ENCODE data around the gene SLC20A1.

Gene SLC20A1

DNA sequence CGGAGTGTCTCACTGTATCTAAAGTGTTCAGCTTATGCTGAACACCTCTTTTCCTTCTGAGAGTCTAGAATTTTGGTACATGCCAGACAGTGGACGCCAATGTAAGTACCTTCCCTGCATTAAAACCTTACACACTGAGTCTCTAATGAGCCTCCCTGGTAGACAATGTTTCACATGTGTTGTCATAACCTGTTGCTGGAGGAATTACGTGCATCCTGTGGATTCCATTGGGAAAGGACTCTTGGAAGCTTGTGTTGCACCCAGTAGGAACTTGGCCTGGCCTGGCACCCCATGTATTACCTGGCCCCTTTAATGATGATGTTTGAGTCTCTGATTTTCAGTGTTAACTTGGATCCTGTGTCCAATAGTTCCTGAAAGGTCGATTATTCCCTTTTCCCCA lies 40.8 kb upstream of the SLC20A1 start:
- Histone ChIP-seq H3K27ac (ENCODE audit: low read depth, low read length) (no peak overlapping the region), H3K27me3 (ENCODE audit: control insufficient read depth, low read length) (no peaks in the 10 kb centered on the region), H3K4me3 (ENCODE audit: low read length) (no peak overlapping the region), H3K4me1 (ENCODE audit: control insufficient read depth, low read length) (peaks cover 3% of the 10 kb centered on the region; the same call in 1 of the 2 replicates), H3K9me3 (ENCODE audit: control insufficient read depth, insufficient read depth, low read length) (no peaks in the 10 kb centered on the region), H3K79me2 (ENCODE audit: control insufficient read depth, low read length) (no peaks in the 10 kb centered on the region), H3K9me2 (replicated peaks; ENCODE audit: control insufficient read depth, low read length) (no peaks in the 10 kb centered on the region), H3F3A (ENCODE audit: control insufficient read depth, insufficient read depth) (no peaks in the 10 kb centered on the region), H4K20me1 (ENCODE audit: control insufficient read depth, insufficient read depth, low read depth, low read length) (no peaks in the 10 kb centered on the region), H3K4me2 (ENCODE audit: low read length) (no peak overlapping the region), H3K36me3 (ENCODE audit: control insufficient read depth, low read length) (no peaks in the 10 kb centered on the region)
- TF ChIP-seq, protein P1, sequence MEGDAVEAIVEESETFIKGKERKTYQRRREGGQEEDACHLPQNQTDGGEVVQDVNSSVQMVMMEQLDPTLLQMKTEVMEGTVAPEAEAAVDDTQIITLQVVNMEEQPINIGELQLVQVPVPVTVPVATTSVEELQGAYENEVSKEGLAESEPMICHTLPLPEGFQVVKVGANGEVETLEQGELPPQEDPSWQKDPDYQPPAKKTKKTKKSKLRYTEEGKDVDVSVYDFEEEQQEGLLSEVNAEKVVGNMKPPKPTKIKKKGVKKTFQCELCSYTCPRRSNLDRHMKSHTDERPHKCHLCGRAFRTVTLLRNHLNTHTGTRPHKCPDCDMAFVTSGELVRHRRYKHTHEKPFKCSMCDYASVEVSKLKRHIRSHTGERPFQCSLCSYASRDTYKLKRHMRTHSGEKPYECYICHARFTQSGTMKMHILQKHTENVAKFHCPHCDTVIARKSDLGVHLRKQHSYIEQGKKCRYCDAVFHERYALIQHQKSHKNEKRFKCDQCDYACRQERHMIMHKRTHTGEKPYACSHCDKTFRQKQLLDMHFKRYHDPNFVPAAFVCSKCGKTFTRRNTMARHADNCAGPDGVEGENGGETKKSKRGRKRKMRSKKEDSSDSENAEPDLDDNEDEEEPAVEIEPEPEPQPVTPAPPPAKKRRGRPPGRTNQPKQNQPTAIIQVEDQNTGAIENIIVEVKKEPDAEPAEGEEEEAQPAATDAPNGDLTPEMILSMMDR (IDR thresholded peaks at IDR 0.05; ENCODE audit: low read depth, low read length, poor library complexity, severe bottlenecking): no peak
- TF ChIP-seq EZH2phosphoT487 (IDR thresholded peaks at IDR 0.05; ENCODE audit: borderline replicate concordance, low read length): no peak

GRCh38 chr2:112605926-112606325 lies 39.8 kb upstream of the SLC20A1 start:
- Histone ChIP-seq H3K4me1 (ENCODE audit: control insufficient read depth, low read length) (no peaks in the 10 kb centered on the region), H3K79me2 (ENCODE audit: control insufficient read depth, low read length) (no peaks in the 10 kb centered on the region), H3K4me3 (ENCODE audit: low read length) (no peak overlapping the region), H3K27ac (ENCODE audit: low read depth, low read length) (no peak overlapping the region), H3K9me3 (ENCODE audit: control insufficient read depth, insufficient read depth, low read length) (no peaks in the 10 kb centered on the region), H4K20me1 (ENCODE audit: control insufficient read depth, insufficient read depth, low read depth, low read length) (no peaks in the 10 kb centered on the region), H3K9me2 (replicated peaks; ENCODE audit: control insufficient read depth, low read length) (no peaks in the 10 kb centered on the region), H3K4me2 (ENCODE audit: low read length) (no peak overlapping the region), H3K27me3 (ENCODE audit: control insufficient read depth, low read length) (no peaks in the 10 kb centered on the region), H3F3A (ENCODE audit: control insufficient read depth, insufficient read depth) (no peaks in the 10 kb centered on the region), H3K36me3 (ENCODE audit: control insufficient read depth, low read length) (no peaks in the 10 kb centered on the region)
- TF ChIP-seq, protein P1 (IDR thresholded peaks at IDR 0.05; ENCODE audit: low read depth, low read length, poor library complexity, severe bottlenecking): no peak
- no peak for TF ChIP-seq EZH2phosphoT487 (IDR thresholded peaks at IDR 0.05; ENCODE audit: borderline replicate concordance, low read length)

GRCh38 chr2:112606547-112606946 lies 39.2 kb upstream of the SLC20A1 start:
- no peak overlapping the region for H3K4me3 ChIP-seq (ENCODE audit: low read length)
- H3K79me2 ChIP-seq (ENCODE audit: control insufficient read depth, low read length): no peaks in the 10 kb centered on the region
- no peaks in the 10 kb centered on the region for H3K9me2 ChIP-seq (replicated peaks; ENCODE audit: control insufficient read depth, low read length)
- H3K9me3 ChIP-seq (ENCODE audit: control insufficient read depth, insufficient read depth, low read length): no peaks in the 10 kb centered on the region
- H4K20me1 ChIP-seq (ENCODE audit: control insufficient read depth, insufficient read depth, low read depth, low read length): no peaks in the 10 kb centered on the region
- H3K36me3 ChIP-seq (ENCODE audit: control insufficient read depth, low read length): no peaks in the 10 kb centered on the region
- H3K27ac ChIP-seq (ENCODE audit: low read depth, low read length): no peak overlapping the region
- no peak overlapping the region for H3K4me2 ChIP-seq (ENCODE audit: low read length)
- H3F3A ChIP-seq (ENCODE audit: control insufficient read depth, insufficient read depth): no peaks in the 10 kb centered on the region
- H3K4me1 ChIP-seq (ENCODE audit: control insufficient read depth, low read length): no peaks in the 10 kb centered on the region
- no peak for TF ChIP-seq EZH2phosphoT487 (IDR thresholded peaks at IDR 0.05; ENCODE audit: borderline replicate concordance, low read length)
- TF ChIP-seq, protein P1 (IDR thresholded peaks at IDR 0.05; ENCODE audit: low read depth, low read length, poor library complexity, severe bottlenecking): no peak
- no peaks in the 10 kb centered on the region; the same call in 1 of the 2 replicates for H3K27me3 ChIP-seq (ENCODE audit: control insufficient read depth, low read length)
